ENCODE measurements around the gene BBLN.

GRCh38 chr9:128118971-128119665 lies 40.9 kb upstream of the BBLN start:
- TF ChIP-seq CTCF (IDR thresholded peaks at IDR 0.05; ENCODE audit: low read depth, low read length, missing input control) = no peak
- no peak for TF ChIP-seq EGR1 (IDR thresholded peaks at IDR 0.05; ENCODE audit: low read depth in 2 of 2)
- no peak for TF ChIP-seq YY1 (IDR thresholded peaks at IDR 0.05)
- TF ChIP-seq RXRA (IDR thresholded peaks at IDR 0.05) = no peak
- TF ChIP-seq RAD21 (IDR thresholded peaks at IDR 0.05) = no peak
- TF ChIP-seq SP1 (IDR thresholded peaks at IDR 0.05) = no peak

Data from liver (tissue), 3 donors.